ENCODE results near the gene MPRIP.

The MPRIP gene

DNA sequence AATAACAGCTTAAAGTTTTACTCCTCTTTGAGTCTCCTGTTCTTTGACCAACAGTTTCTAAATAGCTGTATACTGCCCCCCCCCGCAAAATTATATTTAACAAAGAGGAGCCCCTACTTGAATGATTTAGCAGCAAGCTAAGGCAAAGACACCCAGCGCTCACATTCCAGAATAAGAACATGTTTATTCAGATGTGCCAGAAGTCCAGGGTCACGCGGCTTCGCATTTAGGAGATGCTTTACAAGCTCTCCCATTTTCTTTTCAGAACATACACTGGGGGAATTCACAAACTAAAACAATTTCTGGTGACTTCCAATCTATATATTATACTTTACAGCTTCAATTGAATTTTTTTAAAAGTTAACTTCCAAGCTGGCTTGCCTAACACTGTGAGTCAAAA lies 158.6 kb downstream of the MPRIP start:
- TF ChIP-seq REST (IDR thresholded peaks at IDR 0.05; ENCODE audit: low read depth) = no peak
- no peak for TF ChIP-seq TCF12 (IDR thresholded peaks at IDR 0.05; ENCODE audit: low read depth)
- TF ChIP-seq RAD21 (IDR thresholded peaks at IDR 0.05; ENCODE audit: low read depth) = no peak
- TF ChIP-seq USF1 (IDR thresholded peaks at IDR 0.05) = no peak
- TF ChIP-seq NFIC (IDR thresholded peaks at IDR 0.05) = no peak
- no peak for TF ChIP-seq MAX (IDR thresholded peaks at IDR 0.05)
- no peak for TF ChIP-seq TEAD4 (IDR thresholded peaks at IDR 0.05)
- TF ChIP-seq TAF1 (IDR thresholded peaks at IDR 0.05; ENCODE audit: low read depth) = no peak
- no peak for TF ChIP-seq FOXM1 (IDR thresholded peaks at IDR 0.05; ENCODE audit: borderline replicate concordance, low read depth)
- TF ChIP-seq CEBPB (IDR thresholded peaks at IDR 0.05) = no peak
- no peak for TF ChIP-seq EGR1 (IDR thresholded peaks at IDR 0.05)
- TF ChIP-seq YY1 (IDR thresholded peaks at IDR 0.05; ENCODE audit: low read depth) = no peak
- no peak for TF ChIP-seq ZBTB7A (IDR thresholded peaks at IDR 0.05; ENCODE audit: low read depth)
- no peak for TF ChIP-seq EP300 (IDR thresholded peaks at IDR 0.05; ENCODE audit: borderline replicate concordance)
- no peak for TF ChIP-seq CREB1 (IDR thresholded peaks at IDR 0.05; ENCODE audit: low read depth)

DNA sequence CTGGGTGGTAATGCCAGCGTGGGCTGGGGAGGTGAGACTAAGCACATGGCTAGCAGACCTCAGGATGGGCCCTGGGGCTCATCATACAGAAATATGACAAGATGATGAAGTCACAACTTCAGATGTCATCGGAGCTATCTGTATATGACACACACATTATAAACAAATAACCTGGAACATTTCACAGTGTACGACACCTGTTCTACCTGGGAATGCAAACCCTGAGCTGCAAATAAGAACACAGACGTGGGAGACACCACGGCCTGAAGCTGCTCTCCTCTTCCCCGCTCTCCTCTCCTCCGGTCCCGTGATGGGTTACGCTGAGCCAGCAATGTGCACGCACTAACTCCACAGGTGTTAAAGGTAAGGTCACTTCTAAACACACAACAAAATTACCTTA lies 159.0 kb downstream of the MPRIP start:
- TF ChIP-seq ZBTB7A (IDR thresholded peaks at IDR 0.05; ENCODE audit: low read depth) (no peak), EGR1 (IDR thresholded peaks at IDR 0.05) (no peak), MAX (IDR thresholded peaks at IDR 0.05) (no peak), EP300 (IDR thresholded peaks at IDR 0.05; ENCODE audit: borderline replicate concordance) (no peak), TEAD4 (IDR thresholded peaks at IDR 0.05) (no peak)

DNA sequence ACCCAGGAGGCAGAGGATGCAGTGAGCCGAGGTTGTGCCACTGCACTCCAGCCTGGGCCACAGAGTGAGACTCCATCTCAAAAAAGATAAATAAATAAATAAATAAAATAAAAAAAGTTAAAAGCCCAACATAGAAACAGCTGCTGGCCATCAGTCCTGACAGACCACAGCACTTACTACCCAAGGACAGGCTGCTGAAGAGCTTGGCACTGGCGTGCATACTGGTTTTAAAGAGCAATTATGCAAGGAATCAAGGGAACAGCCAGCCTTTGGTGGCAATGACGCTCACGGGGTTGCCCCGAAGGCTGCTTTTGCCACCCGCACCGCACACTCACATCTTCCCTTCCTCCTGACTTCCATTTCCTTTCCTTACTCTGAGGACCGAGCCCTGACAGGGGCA lies 159.7 kb downstream of the MPRIP start:
- TF ChIP-seq MAX (IDR thresholded peaks at IDR 0.05) (no peak), USF1 (IDR thresholded peaks at IDR 0.05) (no peak), FOXM1 (IDR thresholded peaks at IDR 0.05; ENCODE audit: borderline replicate concordance, low read depth) (no peak), CREB1 (IDR thresholded peaks at IDR 0.05; ENCODE audit: low read depth) (no peak), CEBPB (IDR thresholded peaks at IDR 0.05) (no peak), ZBTB7A (IDR thresholded peaks at IDR 0.05; ENCODE audit: low read depth) (no peak), TCF12 (IDR thresholded peaks at IDR 0.05; ENCODE audit: low read depth) (no peak)

DNA sequence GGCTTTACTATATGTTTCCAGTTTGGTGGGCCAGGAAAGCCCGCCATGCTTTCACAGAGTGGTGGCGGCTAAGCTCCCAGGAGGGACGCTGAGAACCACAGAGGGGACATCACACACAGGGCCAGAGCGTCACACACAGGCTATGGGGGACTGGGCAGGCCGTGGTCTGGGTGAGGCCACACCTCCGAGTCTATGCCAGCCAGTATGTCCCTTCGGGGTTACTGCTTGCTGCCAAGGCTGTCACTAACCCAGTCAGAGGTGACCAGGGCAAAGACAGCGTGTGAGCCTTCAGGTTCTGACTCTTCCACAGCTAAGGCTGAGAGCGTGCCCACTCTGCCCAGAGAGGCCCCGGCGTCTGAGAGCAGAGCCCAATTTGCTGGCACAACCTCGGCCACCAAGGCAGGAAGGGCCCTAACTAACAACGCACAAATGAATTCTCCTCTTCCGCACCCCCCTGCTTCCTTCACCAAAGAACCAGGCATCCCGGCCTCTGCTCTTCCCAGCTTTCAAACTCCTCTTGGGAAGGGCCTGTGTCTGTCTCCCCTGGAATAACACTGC lies 161.0 kb downstream of the MPRIP start:
- TF ChIP-seq FOXM1 (IDR thresholded peaks at IDR 0.05; ENCODE audit: borderline replicate concordance, low read depth) = no peak
- no peak for TF ChIP-seq USF1 (IDR thresholded peaks at IDR 0.05)
- TF ChIP-seq CEBPB (IDR thresholded peaks at IDR 0.05) = no peak
- TF ChIP-seq NFIC (IDR thresholded peaks at IDR 0.05) = no peak
- no peak for TF ChIP-seq EGR1 (IDR thresholded peaks at IDR 0.05)
- TF ChIP-seq MAX (IDR thresholded peaks at IDR 0.05) = no peak
- no peak for TF ChIP-seq RAD21 (IDR thresholded peaks at IDR 0.05; ENCODE audit: low read depth)
- no peak for TF ChIP-seq TCF12 (IDR thresholded peaks at IDR 0.05; ENCODE audit: low read depth)
- TF ChIP-seq REST (IDR thresholded peaks at IDR 0.05; ENCODE audit: low read depth) = no peak
- TF ChIP-seq EP300 (IDR thresholded peaks at IDR 0.05; ENCODE audit: borderline replicate concordance) = no peak
- TF ChIP-seq YY1 (IDR thresholded peaks at IDR 0.05; ENCODE audit: low read depth) = no peak

DNA sequence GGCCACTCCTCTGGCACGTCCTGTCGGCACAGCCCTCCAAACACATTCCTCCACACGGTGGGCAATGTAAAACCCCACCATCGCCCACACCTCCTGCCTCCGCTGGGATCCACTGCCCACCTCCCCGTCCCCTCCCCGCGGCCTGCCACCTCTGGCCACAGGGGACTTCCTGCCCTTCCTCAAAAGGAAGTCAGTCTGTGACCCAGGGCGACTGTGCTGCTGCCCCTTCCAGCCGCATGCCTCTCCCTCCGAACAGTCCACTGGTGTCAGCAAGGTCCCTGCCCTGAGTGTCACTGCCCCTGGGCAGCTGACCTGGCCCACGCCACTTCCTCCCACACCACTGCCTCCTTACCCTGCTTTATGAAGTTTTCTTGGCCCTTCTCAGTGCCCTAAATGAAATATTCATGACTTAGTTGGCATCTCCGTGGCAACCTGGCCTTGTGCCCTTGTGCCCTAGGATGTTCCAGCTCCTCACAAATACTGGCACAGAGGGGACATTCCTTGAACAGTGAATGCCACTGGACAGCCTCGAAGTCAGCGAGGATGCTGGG lies 161.9 kb downstream of the MPRIP start:
- no peak for TF ChIP-seq FOXM1 (IDR thresholded peaks at IDR 0.05; ENCODE audit: borderline replicate concordance, low read depth)

Data from Ishikawa (cell line).